ENCODE data around the gene HSPA12B. TPM values are rescaled to one million over a fixed set of nuclear protein-coding genes. Genes with fewer than 3 reads are reported as not detected.
A peak's percentile ranks its signal among the peaks of the same experiment; 100 is the strongest.

HSPA12B gene
- total RNA-seq, 4 donors from 2014 or later: 0.75 to 4.1 (median 2.7) TPM

DNA sequence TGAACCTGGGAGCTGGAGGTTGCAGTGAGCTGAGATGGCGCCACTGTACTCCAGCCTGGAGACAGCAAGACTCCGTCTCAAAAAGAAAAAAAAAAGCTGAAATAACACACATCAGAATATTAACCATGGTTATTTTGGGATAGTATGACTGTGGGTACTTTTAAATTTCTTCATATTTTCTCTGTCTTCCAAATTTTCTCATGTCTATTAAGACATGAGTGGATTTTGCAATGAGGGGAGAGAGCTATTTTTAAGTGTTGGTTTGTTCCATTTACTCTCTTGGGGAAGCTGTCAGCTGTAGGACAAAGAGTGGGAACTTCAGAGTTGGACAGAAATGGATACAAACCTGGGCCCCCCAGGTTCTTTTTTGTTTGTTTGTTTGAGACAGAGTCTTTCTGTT lies 24.8 kb downstream of the HSPA12B start:
- in situ Hi-C loops (cut with MboI; ENCODE audit: low pct_ligation_motif_present in 1 of 4, low pct_unique_long_range_greater_than_20kb in 1 of 4, low sequenced_read_pairs in 3 of 4) (no loop called here), intact Hi-C loops (cut with DNase I; ENCODE audit: low total_unique reads) (no loop called here)
- no peaks in the 10 kb centered on the region for H3K9me3 ChIP-seq
- no peak for DNase-seq
- WGBS, 2 donors (ENCODE audit: low coverage in 1 of 2): 90 to 91% methylated on average over 2 of the region's 2 CpGs
- no peak overlapping the region for H3K4me3 ChIP-seq
- H3K27ac ChIP-seq: no peak overlapping the region
- H3K36me3 ChIP-seq: no peaks in the 10 kb centered on the region
- peaks cover 0 to 6% (median under 1%) of the 10 kb centered on the region in 4 donors for H3K4me1 ChIP-seq
- TF ChIP-seq, protein P1, sequence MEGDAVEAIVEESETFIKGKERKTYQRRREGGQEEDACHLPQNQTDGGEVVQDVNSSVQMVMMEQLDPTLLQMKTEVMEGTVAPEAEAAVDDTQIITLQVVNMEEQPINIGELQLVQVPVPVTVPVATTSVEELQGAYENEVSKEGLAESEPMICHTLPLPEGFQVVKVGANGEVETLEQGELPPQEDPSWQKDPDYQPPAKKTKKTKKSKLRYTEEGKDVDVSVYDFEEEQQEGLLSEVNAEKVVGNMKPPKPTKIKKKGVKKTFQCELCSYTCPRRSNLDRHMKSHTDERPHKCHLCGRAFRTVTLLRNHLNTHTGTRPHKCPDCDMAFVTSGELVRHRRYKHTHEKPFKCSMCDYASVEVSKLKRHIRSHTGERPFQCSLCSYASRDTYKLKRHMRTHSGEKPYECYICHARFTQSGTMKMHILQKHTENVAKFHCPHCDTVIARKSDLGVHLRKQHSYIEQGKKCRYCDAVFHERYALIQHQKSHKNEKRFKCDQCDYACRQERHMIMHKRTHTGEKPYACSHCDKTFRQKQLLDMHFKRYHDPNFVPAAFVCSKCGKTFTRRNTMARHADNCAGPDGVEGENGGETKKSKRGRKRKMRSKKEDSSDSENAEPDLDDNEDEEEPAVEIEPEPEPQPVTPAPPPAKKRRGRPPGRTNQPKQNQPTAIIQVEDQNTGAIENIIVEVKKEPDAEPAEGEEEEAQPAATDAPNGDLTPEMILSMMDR (IDR thresholded peaks at IDR 0.05): no peak
- no peak for TF ChIP-seq EP300 (IDR thresholded peaks at IDR 0.05; ENCODE audit: low read depth)
- TF ChIP-seq POLR2A (IDR thresholded peaks at IDR 0.05): no peak
- no peak for TF ChIP-seq POLR2AphosphoS5 (IDR thresholded peaks at IDR 0.05)
- no peaks in the 10 kb centered on the region for H3K27me3 ChIP-seq

DNA sequence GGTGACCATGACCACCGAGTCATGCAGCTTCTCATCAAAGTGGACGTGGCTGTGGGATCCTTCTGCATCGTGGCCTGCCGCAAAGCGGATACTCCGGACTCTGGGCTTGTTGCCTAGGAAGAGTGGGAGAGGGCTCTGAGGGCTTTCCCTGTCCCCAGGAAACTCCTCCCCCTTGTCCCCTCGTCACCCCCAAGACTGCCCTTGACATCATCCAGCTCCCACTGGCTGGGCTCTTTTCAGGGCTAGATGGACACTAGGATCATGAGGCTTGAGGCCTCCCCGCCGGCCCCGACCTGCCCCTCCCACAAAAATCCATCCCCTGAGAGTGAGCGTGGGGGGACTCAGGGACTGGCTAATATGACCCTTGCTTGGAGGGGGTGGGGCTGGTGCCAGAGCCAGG lies 26.1 kb downstream of the HSPA12B start:
- intact Hi-C loops (cut with DNase I; ENCODE audit: low total_unique reads): no loop called here
- no peak for DNase-seq
- 88% methylated on average over 10 of the region's 11 CpGs; no CpG with 5 or more reads in 1 of the 2 donors for WGBS, 2 donors (ENCODE audit: low coverage in 1 of 2)

DNA sequence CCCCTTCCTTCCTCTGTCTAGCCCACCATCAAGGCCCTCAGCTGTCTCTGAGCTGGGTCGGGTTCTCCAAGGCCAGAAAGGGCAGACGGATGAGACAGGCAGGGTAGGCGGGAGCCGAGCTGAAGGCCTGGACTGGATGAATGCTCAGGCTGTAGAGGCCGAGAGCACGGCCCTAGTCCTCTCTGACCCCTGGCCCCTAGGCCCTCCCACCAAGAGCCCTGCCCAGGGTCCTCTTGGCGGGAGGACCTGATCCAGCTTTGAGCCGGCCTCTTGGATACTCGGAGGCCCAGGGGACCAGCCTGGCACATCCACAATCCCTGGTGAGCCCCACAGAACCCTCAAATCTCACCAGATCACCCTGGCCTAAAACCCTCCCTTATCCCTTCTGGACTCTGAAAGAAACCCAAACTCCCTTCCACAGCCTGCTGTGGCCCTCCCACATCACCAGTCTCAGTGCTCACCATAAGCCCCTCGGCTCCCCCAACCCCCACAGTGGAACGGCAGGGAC lies 26.9 kb downstream of the HSPA12B start:
- no peaks in the 10 kb centered on the region for H3K27me3 ChIP-seq
- no peaks in the 10 kb centered on the region for H3K9me3 ChIP-seq
- H3K27ac ChIP-seq: peak overlapping the region in 1 of 4 donors; percentile 8
- WGBS, 2 donors (ENCODE audit: low coverage in 1 of 2): 83% methylated on average over 11 of the region's 11 CpGs; no CpG with 5 or more reads in 1 of the 2 donors
- intact Hi-C loops (cut with DNase I; ENCODE audit: low total_unique reads) (no loop called here), in situ Hi-C loops (cut with MboI; ENCODE audit: low pct_ligation_motif_present in 1 of 4, low pct_unique_long_range_greater_than_20kb in 1 of 4, low sequenced_read_pairs in 3 of 4) (no loop called here)
- no peak overlapping the region for H3K4me3 ChIP-seq
- peaks cover 0 to 15% (median 0%) of the 10 kb centered on the region in 4 donors for H3K4me1 ChIP-seq
- H3K36me3 ChIP-seq: no peaks in the 10 kb centered on the region
- DNase-seq: no peak
- TF ChIP-seq POLR2AphosphoS5 (IDR thresholded peaks at IDR 0.05) (no peak), POLR2A (IDR thresholded peaks at IDR 0.05) (no peak), EP300 (IDR thresholded peaks at IDR 0.05; ENCODE audit: low read depth) (no peak)
- TF ChIP-seq, protein P1 (IDR thresholded peaks at IDR 0.05): no peak

More for the DNA sequence above, 26.1 kb downstream of the HSPA12B start:
- Histone ChIP-seq H3K36me3 (no peaks in the 10 kb centered on the region), H3K9me3 (no peaks in the 10 kb centered on the region), H3K4me1 (peaks cover 0 to 9% (median 0%) of the 10 kb centered on the region in 4 donors), H3K27me3 (no peaks in the 10 kb centered on the region), H3K4me3 (no peak overlapping the region), H3K27ac (no peak overlapping the region)
- in situ Hi-C loops (cut with MboI; ENCODE audit: low pct_ligation_motif_present in 1 of 4, low pct_unique_long_range_greater_than_20kb in 1 of 4, low sequenced_read_pairs in 3 of 4): no loop called here
- TF ChIP-seq POLR2AphosphoS5 (IDR thresholded peaks at IDR 0.05) (no peak), POLR2A (IDR thresholded peaks at IDR 0.05) (no peak), EP300 (IDR thresholded peaks at IDR 0.05; ENCODE audit: low read depth) (no peak)
- TF ChIP-seq, protein P1 (IDR thresholded peaks at IDR 0.05): no peak

DNA sequence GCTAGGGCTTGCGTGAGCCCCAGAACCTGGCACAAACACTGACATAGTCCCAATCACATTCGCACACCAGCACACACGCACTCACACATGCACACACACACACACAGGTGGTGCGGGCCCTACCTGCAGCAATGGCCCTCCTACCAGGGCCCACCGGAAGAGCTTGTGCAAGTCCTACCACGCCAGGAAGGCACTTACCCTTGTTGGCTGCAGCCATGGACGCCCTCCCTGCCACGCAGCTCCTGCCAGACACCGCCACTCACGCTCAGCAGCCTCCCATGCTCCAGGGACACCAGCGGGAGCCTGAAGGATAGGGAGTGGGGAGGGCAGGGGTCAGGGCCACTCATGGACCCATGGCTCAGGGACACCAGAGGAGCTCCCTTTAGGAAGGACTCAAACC lies 27.4 kb downstream of the HSPA12B start:
- in situ Hi-C loops (cut with MboI; ENCODE audit: low pct_ligation_motif_present in 1 of 4, low pct_unique_long_range_greater_than_20kb in 1 of 4, low sequenced_read_pairs in 3 of 4): no loop called here
- no peak overlapping the region for H3K27ac ChIP-seq
- no peaks in the 10 kb centered on the region for H3K9me3 ChIP-seq
- intact Hi-C loops (cut with DNase I; ENCODE audit: low total_unique reads): no loop called here
- H3K4me1 ChIP-seq: peaks cover 0 to 20% (median 1%) of the 10 kb centered on the region in 4 donors
- TF ChIP-seq POLR2AphosphoS5 (IDR thresholded peaks at IDR 0.05) (no peak), POLR2A (IDR thresholded peaks at IDR 0.05) (no peak), EP300 (IDR thresholded peaks at IDR 0.05; ENCODE audit: low read depth) (no peak)
- TF ChIP-seq, protein P1 (IDR thresholded peaks at IDR 0.05): no peak
- H3K27me3 ChIP-seq: no peaks in the 10 kb centered on the region
- H3K4me3 ChIP-seq: no peak overlapping the region
- DNase-seq: no peak
- no peaks in the 10 kb centered on the region for H3K36me3 ChIP-seq
- 94% methylated on average over 11 of the region's 11 CpGs; no CpG with 5 or more reads in 1 of the 2 donors for WGBS, 2 donors (ENCODE audit: low coverage in 1 of 2)
